Choroid plexus epithelial cell (primary cell): ENCODE data around the gene IER5L.

ENCODE experiments used
- DNase-seq: peaks from one replicate; pipeline ENCODE4 v3.0.0-alpha.2; 2010; ENCODE audit warnings: low read depth
- H3K4me3 ChIP-seq: 2 replicates; pipeline ENCODE4 v1.5.1; 2011; ENCODE audit warnings: low read depth, mild to moderate bottlenecking, control low read depth, low read length, moderate library complexity
- CTCF ChIP-seq: conservative IDR thresholded peaks from 2 replicates; pipeline ENCODE4 v1.5.1; 2011; ENCODE audit warnings: low read depth, mild to moderate bottlenecking, control low read depth, inconsistent platforms, low read length, moderate library complexity

IER5L gene

GRCh38 chr9:129177791-129178567 is at the start of gene IER5L:
IER5L (minus strand) TSS chr9:129178261; CDS start chr9:129178052, 209 bp downstream.
- peak; percentile 98 for DNase-seq
- peak; percentile 1 for TF ChIP-seq CTCF
- H3K4me3 ChIP-seq, result peak within 1 kb of the TSS; percentile 92

GRCh38 chr9:129227843-129228189 is 49.8 kb upstream of the IER5L start:
- no peak overlapping the region for H3K4me3 ChIP-seq
- TF ChIP-seq CTCF, result no peak
- DNase-seq, result no peak

GRCh38 chr9:129225815-129226214 is 47.8 kb upstream of the IER5L start:
- DNase-seq, result peak; percentile 95
- no peak overlapping the region for H3K4me3 ChIP-seq
- peak; percentile 6 for TF ChIP-seq CTCF

GRCh38 chr9:129225490-129225778 is 47.4 kb upstream of the IER5L start:
- no peak overlapping the region for H3K4me3 ChIP-seq
- DNase-seq, result no peak
- no peak for TF ChIP-seq CTCF

- TF ChIP-seq CTCF, result no peak
- no peak overlapping the region for H3K4me3 ChIP-seq
- DNase-seq, result no peak
Observed at GRCh38 chr9:129224618-129225489, 46.8 kb upstream of the IER5L start.

GRCh38 chr9:129223551-129224208 is 45.6 kb upstream of the IER5L start:
- no peak overlapping the region for H3K4me3 ChIP-seq
- no peak for TF ChIP-seq CTCF
- no peak for DNase-seq
